WI38 (cell line): ENCODE results near the gene BBIP1.

Experiments used
- H3K4me3 ChIP-seq: 2 replicates; pipeline ENCODE4 v1.5.1; 2011; ENCODE audit warnings: low read depth, mild to moderate bottlenecking, control low read depth, low read length
- CTCF ChIP-seq: IDR thresholded peaks from 2 replicates; pipeline ENCODE4 v1.5.1; 2012; ENCODE audit warnings: low read depth, mild to moderate bottlenecking, control low read depth, low read length

BBIP1 gene

GRCh38 chr10:110944792-110945396 lies 25.9 kb upstream of the BBIP1 start:
- no peak for TF ChIP-seq CTCF
- no peak overlapping the region for H3K4me3 ChIP-seq

GRCh38 chr10:110939419-110939818 lies 20.4 kb upstream of the BBIP1 start:
- no peak overlapping the region for H3K4me3 ChIP-seq
- TF ChIP-seq CTCF, result no peak

- no peak overlapping the region for H3K4me3 ChIP-seq
- no peak for TF ChIP-seq CTCF
These were observed 17.8 kb upstream of the BBIP1 start for GRCh38 chr10:110936757-110937156.

GRCh38 chr10:110932505-110933180 lies 13.7 kb upstream of the BBIP1 start:
- no peak for TF ChIP-seq CTCF
- no peak overlapping the region for H3K4me3 ChIP-seq

- TF ChIP-seq CTCF, result no peak
- no peak overlapping the region for H3K4me3 ChIP-seq
These were observed 12.9 kb upstream of the BBIP1 start for GRCh38 chr10:110931769-110932381.

GRCh38 chr10:110927461-110927860 lies 8.5 kb upstream of the BBIP1 start:
- TF ChIP-seq CTCF, result no peak
- H3K4me3 ChIP-seq, result no peak overlapping the region

- TF ChIP-seq CTCF, result no peak
- no peak overlapping the region for H3K4me3 ChIP-seq
These were observed 5.0 kb upstream of the BBIP1 start for GRCh38 chr10:110923856-110924493.
